Liver (tissue), 9 donors: Measurements from ENCODE around the gene KCNK2. TPM values are rescaled to one million over a fixed set of nuclear protein-coding genes. Genes with fewer than 3 reads are reported as not detected.

Source experiments
- DNase-seq: peaks from one replicate; pipeline ENCODE4 v3.0.0-alpha.2; 2017; ENCODE audit warnings: low spot score
- H3K27ac ChIP-seq, 2 donors: one replicate each; pipeline ENCODE4 v1.7.0; 2013; ENCODE audit warnings: inconsistent platforms in 2 of 2, low read length in 2 of 2, control low read depth in 1 of 2, low read depth in 1 of 2, mild to moderate bottlenecking in 1 of 2
- H3K27me3 ChIP-seq, 4 donors: one replicate each; pipeline versions ENCODE4 v1.6.1 to v1.7.0; 2013; ENCODE audit warnings: low read length in 3 of 4, inconsistent platforms in 1 of 4, mild to moderate bottlenecking in 1 of 4, moderate library complexity in 1 of 4; ENCODE audit not compliant: control insufficient read depth in 4 of 4, insufficient read depth in 4 of 4
- H3K36me3 ChIP-seq, 4 donors: one replicate each; pipeline versions ENCODE4 v1.6.1 to v1.7.0; 2013; ENCODE audit warnings: low read length in 3 of 4, mild to moderate bottlenecking in 3 of 4, low read depth in 1 of 4, moderate library complexity in 1 of 4; ENCODE audit not compliant: control insufficient read depth in 4 of 4, insufficient read depth in 3 of 4
- H3K4me1 ChIP-seq, 4 donors: one replicate each; pipeline versions ENCODE4 v1.6.1 to v1.7.0; 2013; ENCODE audit warnings: low read length in 3 of 4, mild to moderate bottlenecking in 3 of 4, moderate library complexity in 1 of 4; ENCODE audit not compliant: control insufficient read depth in 4 of 4, insufficient read depth in 4 of 4
- H3K4me3 ChIP-seq, 3 donors: one replicate each; pipeline versions ENCODE4 v1.6.1 to v1.7.0; 2013; ENCODE audit warnings: low read length in 3 of 3, control low read depth in 1 of 3, low read depth in 1 of 3, mild to moderate bottlenecking in 1 of 3
- H3K9ac ChIP-seq, 2 donors: one replicate each; pipeline ENCODE4 v1.7.0; 2013; ENCODE audit warnings: low read length in 2 of 2, mild to moderate bottlenecking in 2 of 2, moderate library complexity in 2 of 2, control low read depth in 1 of 2, low read depth in 1 of 2
- H3K9me3 ChIP-seq, 4 donors: one replicate each; pipeline versions ENCODE4 v1.6.1 to v1.7.0; 2013; ENCODE audit warnings: low read length in 3 of 4; ENCODE audit not compliant: control insufficient read depth in 4 of 4
- ATF3 ChIP-seq: IDR thresholded peaks from 2 replicates; pipeline ENCODE4 v1.6.1; 2016; ENCODE audit warnings: antibody characterized with exemption
- CTCF ChIP-seq: fragments of 150-350 bp; IDR thresholded peaks from 2 replicates; pipeline ENCODE4 v1.5.1; 2017; ENCODE audit warnings: improper control_type of control experiment, low read depth, low read length; ENCODE audit not compliant: missing input control
- EGR1 ChIP-seq, 2 donors: IDR thresholded peaks; 2 replicates each; pipeline ENCODE4 v1.6.1; 2016 to 2018; ENCODE audit warnings: antibody characterized with exemption in 2 of 2, low read depth in 2 of 2
- FOXA1 ChIP-seq: IDR thresholded peaks from 2 replicates; pipeline ENCODE4 v1.6.1; 2016; ENCODE audit warnings: antibody characterized with exemption
- FOXA2 ChIP-seq: IDR thresholded peaks from 2 replicates; pipeline ENCODE4 v1.6.1; 2016; ENCODE audit warnings: antibody characterized with exemption
- GABPA ChIP-seq, 2 donors: IDR thresholded peaks in 1 of 2; conservative IDR thresholded peaks in 1 of 2; 2 replicates each; pipeline ENCODE4 v1.6.1; 2016; ENCODE audit warnings: antibody characterized with exemption in 2 of 2, mild to moderate bottlenecking in 1 of 2, moderate library complexity in 1 of 2
- HNF4A ChIP-seq, 2 donors: conservative IDR thresholded peaks; 2 replicates each; pipeline ENCODE4 v1.6.1; 2016; ENCODE audit warnings: antibody characterized with exemption in 2 of 2, mild to moderate bottlenecking in 2 of 2
- HNF4G ChIP-seq: IDR thresholded peaks from 2 replicates; pipeline ENCODE4 v1.6.1; 2016; ENCODE audit warnings: antibody characterized with exemption
- MAX ChIP-seq: IDR thresholded peaks from 2 replicates; pipeline ENCODE4 v1.6.1; 2016; ENCODE audit warnings: antibody characterized with exemption
- NR2F2 ChIP-seq: IDR thresholded peaks from 2 replicates; pipeline ENCODE4 v1.6.1; 2016; ENCODE audit warnings: antibody characterized with exemption
- RAD21 ChIP-seq, 2 donors: IDR thresholded peaks; 2 replicates each; pipeline ENCODE4 v1.6.1; 2016; ENCODE audit warnings: antibody characterized with exemption in 2 of 2, mild to moderate bottlenecking in 2 of 2
- REST ChIP-seq: IDR thresholded peaks from 2 replicates; pipeline ENCODE4 v1.6.1; 2016; ENCODE audit warnings: antibody characterized with exemption, mild to moderate bottlenecking
- RXRA ChIP-seq, 2 donors: IDR thresholded peaks; 2 replicates each; pipeline ENCODE4 v1.6.1; 2017 to 2018; ENCODE audit warnings: antibody characterized with exemption in 2 of 2, mild to moderate bottlenecking in 1 of 2
- SP1 ChIP-seq: IDR thresholded peaks from 2 replicates; pipeline ENCODE4 v1.6.1; 2018; ENCODE audit warnings: antibody characterized with exemption, mild to moderate bottlenecking
- YY1 ChIP-seq: IDR thresholded peaks from 2 replicates; pipeline ENCODE4 v1.6.1; 2016; ENCODE audit warnings: antibody characterized with exemption, mild to moderate bottlenecking
- ZBTB33 ChIP-seq: IDR thresholded peaks from 2 replicates; pipeline ENCODE4 v1.6.1; 2016; ENCODE audit warnings: antibody characterized with exemption
- WGBS: extraction: QIAGEN DNeasy Blood & Tissue Kit; methylation state at CpG from one replicate; pipeline ENCODE4 v1.1.7; 2013; 5-methylcytosine and 5-hydroxymethylcytosine counted together
- polyA plus RNA-seq, 2 donors: library from polyadenylated mRNA; stranded (reverse) in 1 of 2; unstranded in 1 of 2; fragments of 200-250 nt in 1 of 2; fragments of >200 nt in 1 of 2; fragmentation: Nextera tagmentation in 1 of 2; extraction: Ambion mirVana in 1 of 2; gene quantifications; one replicate each; pipeline versions ENCODE4 v1.2.1 to v1.2.3, GENCODE V29; 2013 to 2015
- total RNA-seq, 2 donors: library from RNA; depleted of rRNA; stranded (reverse); fragments of >200 nt; gene quantifications; one replicate each; pipeline ENCODE4 v1.2.3, GENCODE V29; 2014
- donor health status: healthy.
- donor health status: healthy.
- donor health status: healthy.
- donor health status: healthy.
- donor health status: healthy.

The KCNK2 gene
- total and polyA plus RNA-seq, 4 donors = 0.01 to 0.08 TPM; not detected in 2

- WGBS = 76% methylated on average over 5 of the region's 5 CpGs
- H3K9ac ChIP-seq = no peak overlapping the region
- H3K9me3 ChIP-seq = peaks cover 0 to 8% (median 2%) of the 10 kb centered on the region in 4 donors
- no peak for DNase-seq
- H3K4me3 ChIP-seq = no peak overlapping the region
- H3K36me3 ChIP-seq = no peaks in the 10 kb centered on the region
- no peaks in the 10 kb centered on the region for H3K4me1 ChIP-seq
- TF ChIP-seq RXRA (IDR thresholded peaks at IDR 0.05) (no peak), YY1 (no peak), GABPA (IDR thresholded peaks at IDR 0.05 in 1 of 2, conservative IDR thresholded peaks at IDR 0.05 in 1 of 2) (no peak), FOXA2 (no peak), REST (no peak), HNF4G (no peak), MAX (no peak), HNF4A (conservative IDR thresholded peaks at IDR 0.05) (no peak), ZBTB33 (no peak), CTCF (no peak), FOXA1 (no peak), ATF3 (no peak), RAD21 (IDR thresholded peaks at IDR 0.05) (no peak), EGR1 (IDR thresholded peaks at IDR 0.05; ENCODE audit: low read depth in 2 of 2) (no peak), SP1 (no peak), NR2F2 (no peak)
- H3K27ac ChIP-seq = no peak overlapping the region
- no peaks in the 10 kb centered on the region for H3K27me3 ChIP-seq
These were observed 36.7 kb upstream of the KCNK2 start for GRCh38 chr1:215045698-215046308.
